ENCODE data around the gene DMRTB1. TPM values are rescaled to one million over a fixed set of nuclear protein-coding genes. Genes with fewer than 3 reads are reported as not detected.

DMRTB1 gene
- total RNA-seq, 1 experiment from 2014 or later: not detected

GRCh38 chr1:53501065-53502005 lies 42.1 kb downstream of the DMRTB1 start:
- H3K9me3 ChIP-seq (ENCODE audit: low read length): no peaks in the 10 kb centered on the region
- CTCF ChIA-PET: no interaction called here
- POLR2A ChIA-PET (ENCODE audit: unreplicated experiment): no interaction called here
- no peaks in the 10 kb centered on the region for H3K27me3 ChIP-seq (ENCODE audit: low read length)
- H3K9ac ChIP-seq (ENCODE audit: low read length): no peak overlapping the region
- BruUV-seq (replicated peaks): no TSS peak
- DNase-seq: no peak
- no peaks in the 10 kb centered on the region for H3F3A ChIP-seq (ENCODE audit: low read length, unreplicated experiment)
- no peaks in the 10 kb centered on the region for H4K20me1 ChIP-seq (ENCODE audit: low read length)
- no peaks in the 10 kb centered on the region for H3K9me2 ChIP-seq (replicated peaks; ENCODE audit: low read length)
- no peaks in the 10 kb centered on the region for H3K4me1 ChIP-seq (ENCODE audit: insufficient read depth, low read length)
- no peak overlapping the region for H2AFZ ChIP-seq (ENCODE audit: low read length)
- no peak; the same call in 1 of the 2 replicates for ATAC-seq
- H3K4me3 ChIP-seq (ENCODE audit: low read length): no peak overlapping the region
- intact Hi-C loops (cut with micrococcal nuclease): no loop called here
- H3K4me2 ChIP-seq (ENCODE audit: low read length): no peak overlapping the region
- no peaks in the 10 kb centered on the region for H3K79me2 ChIP-seq (ENCODE audit: low read length)
- H3K36me3 ChIP-seq (ENCODE audit: low read depth, low read length): no peaks in the 10 kb centered on the region
- H3K27ac ChIP-seq (ENCODE audit: low read length): no peak overlapping the region
- TF ChIP-seq EZH2 (IDR thresholded peaks at IDR 0.05; ENCODE audit: low read length, unreplicated experiment): no peak
- no peak for TF ChIP-seq CTCF (conservative IDR thresholded peaks at IDR 0.05; ENCODE audit: low read depth, low read length)
- TF ChIP-seq EZH2phosphoT487 (IDR thresholded peaks at IDR 0.05; ENCODE audit: borderline replicate concordance, low read length): no peak

- Histone ChIP-seq H3K36me3 (ENCODE audit: low read depth, low read length) (no peaks in the 10 kb centered on the region), H3K9me2 (replicated peaks; ENCODE audit: low read length) (no peaks in the 10 kb centered on the region), H3K9ac (ENCODE audit: low read length) (no peak overlapping the region), H3K4me3 (ENCODE audit: low read length) (no peak overlapping the region), H3K27me3 (ENCODE audit: low read length) (no peaks in the 10 kb centered on the region), H2AFZ (ENCODE audit: low read length) (no peak overlapping the region), H3F3A (ENCODE audit: low read length, unreplicated experiment) (no peaks in the 10 kb centered on the region), H3K4me1 (ENCODE audit: insufficient read depth, low read length) (no peaks in the 10 kb centered on the region), H3K79me2 (ENCODE audit: low read length) (no peaks in the 10 kb centered on the region), H3K4me2 (ENCODE audit: low read length) (no peak overlapping the region), H3K27ac (ENCODE audit: low read length) (no peak overlapping the region), H4K20me1 (ENCODE audit: low read length) (no peaks in the 10 kb centered on the region), H3K9me3 (ENCODE audit: low read length) (no peaks in the 10 kb centered on the region)
- DNase-seq (no peak), ATAC-seq (no peak)
- POLR2A ChIA-PET (ENCODE audit: unreplicated experiment): no interaction called here
- no TSS peak for BruUV-seq (replicated peaks)
- TF ChIP-seq EZH2 (IDR thresholded peaks at IDR 0.05; ENCODE audit: low read length, unreplicated experiment) (no peak), CTCF (conservative IDR thresholded peaks at IDR 0.05; ENCODE audit: low read depth, low read length) (no peak), EZH2phosphoT487 (IDR thresholded peaks at IDR 0.05; ENCODE audit: borderline replicate concordance, low read length) (no peak)
- intact Hi-C loops (cut with micrococcal nuclease): no loop called here
- CTCF ChIA-PET: no interaction called here
These were observed 43.6 kb downstream of the DMRTB1 start for GRCh38 chr1:53502641-53503432.

Data from PC-3 (cell line).